OCI-LY1 (cell line): ENCODE data around the gene ZBTB22.
"Not testable (repeated sequence)": the region's sequence is repeated elsewhere in the genome, so short reads cannot be mapped to it uniquely, and the experiment has no call there.

ENCODE experiments used
- H2AFZ ChIP-seq: fragments of 200-600 bp; sonication (generic), shearing (Covaris generic); 2 replicates; pipeline ENCODE4 v1.6.0; 2014; ENCODE audit warnings: antibody characterized with exemption, mild to moderate bottlenecking, low read length
- H3F3A ChIP-seq: fragments of 200-600 bp; sonication (generic), shearing (Covaris generic); 2 replicates; pipeline ENCODE4 v1.6.0; 2014; ENCODE audit warnings: mild to moderate bottlenecking, antibody characterized with exemption, low read length, moderate library complexity; ENCODE audit not compliant: insufficient read depth
- H3K27ac ChIP-seq: fragments of 200-600 bp; sonication (generic); 2 replicates; pipeline ENCODE4 v1.5.1; 2014; ENCODE audit warnings: low read length, mixed run types, mild to moderate bottlenecking, low read depth; ENCODE audit not compliant: poor library complexity, severe bottlenecking
- H3K27me3 ChIP-seq: fragments of 200-600 bp; sonication (generic); 2 replicates; pipeline ENCODE4 v1.6.0; 2014; ENCODE audit warnings: antibody characterized with exemption, mild to moderate bottlenecking, low read length, moderate library complexity; ENCODE audit not compliant: insufficient read depth
- H3K36me3 ChIP-seq: fragments of 200-600 bp; sonication (generic); 2 replicates; pipeline ENCODE4 v1.6.1; 2014; ENCODE audit warnings: mild to moderate bottlenecking, antibody characterized with exemption, low read length, moderate library complexity, mixed read lengths; ENCODE audit not compliant: insufficient read depth
- H3K4me1 ChIP-seq: fragments of 200-600 bp; sonication (generic); 2 replicates; pipeline ENCODE4 v1.5.1; 2014; ENCODE audit warnings: mild to moderate bottlenecking, low read length, moderate library complexity; ENCODE audit not compliant: insufficient read depth, severe bottlenecking
- H3K4me2 ChIP-seq: fragments of 200-600 bp; sonication (generic), shearing (Covaris generic); 2 replicates; pipeline ENCODE4 v1.6.1; 2014; ENCODE audit warnings: low read length
- H3K4me3 ChIP-seq: fragments of 200-600 bp; sonication (generic); 2 replicates; pipeline ENCODE4 v1.5.1; 2014; ENCODE audit warnings: low read length, low read depth, mild to moderate bottlenecking, mixed read lengths; ENCODE audit not compliant: poor library complexity, severe bottlenecking
- H3K79me2 ChIP-seq: fragments of 200-600 bp; shearing (Covaris generic); 2 replicates; pipeline ENCODE4 v1.6.1; 2016; ENCODE audit warnings: mixed run types, low read length, mixed read lengths; ENCODE audit not compliant: insufficient read depth
- H3K9ac ChIP-seq: fragments of 200-600 bp; sonication (generic), shearing (Covaris generic); 2 replicates; pipeline ENCODE4 v1.6.1; 2014; ENCODE audit warnings: mild to moderate bottlenecking, low read length, mixed read lengths
- H3K9me2 ChIP-seq: fragments of 200-600 bp; sonication (generic), shearing (Covaris generic); 2 replicates; pipeline ENCODE4 v1.6.1; 2014; ENCODE audit warnings: low read depth, mild to moderate bottlenecking, low read length, mixed read lengths
- H3K9me3 ChIP-seq: fragments of 200-600 bp; shearing (Covaris generic); 2 replicates; pipeline ENCODE4 v1.6.1; 2014; ENCODE audit warnings: low read length, mixed read lengths
- H4K20me1 ChIP-seq: fragments of 200-600 bp; sonication (generic), shearing (Covaris generic); 2 replicates; pipeline ENCODE4 v1.6.0; 2016; ENCODE audit warnings: mild to moderate bottlenecking, low read length; ENCODE audit not compliant: insufficient read depth
- EZH2 ChIP-seq: fragments of 200-600 bp; sonication (generic), shearing (Covaris generic); IDR thresholded peaks from 2 replicates; pipeline ENCODE4 v1.8.0; 2017; ENCODE audit warnings: borderline replicate concordance, mixed run types, mild to moderate bottlenecking, antibody characterized with exemption, low read length, moderate library complexity, mixed read lengths
- TF ChIP-seq, protein P1 (sequence below): fragments of 200-600 bp; sonication (generic), shearing (Covaris generic); IDR thresholded peaks from 2 replicates; pipeline ENCODE4 v1.5.1; 2017; ENCODE audit warnings: mild to moderate bottlenecking, antibody characterized with exemption, low read length, moderate library complexity, mixed read lengths

Gene ZBTB22

GRCh38 chr6:33359331-33359730 is 41.8 kb upstream of the ZBTB22 start:
- no peak overlapping the region for H2AFZ ChIP-seq
- no peaks in the 10 kb centered on the region for H3K79me2 ChIP-seq

DNA sequence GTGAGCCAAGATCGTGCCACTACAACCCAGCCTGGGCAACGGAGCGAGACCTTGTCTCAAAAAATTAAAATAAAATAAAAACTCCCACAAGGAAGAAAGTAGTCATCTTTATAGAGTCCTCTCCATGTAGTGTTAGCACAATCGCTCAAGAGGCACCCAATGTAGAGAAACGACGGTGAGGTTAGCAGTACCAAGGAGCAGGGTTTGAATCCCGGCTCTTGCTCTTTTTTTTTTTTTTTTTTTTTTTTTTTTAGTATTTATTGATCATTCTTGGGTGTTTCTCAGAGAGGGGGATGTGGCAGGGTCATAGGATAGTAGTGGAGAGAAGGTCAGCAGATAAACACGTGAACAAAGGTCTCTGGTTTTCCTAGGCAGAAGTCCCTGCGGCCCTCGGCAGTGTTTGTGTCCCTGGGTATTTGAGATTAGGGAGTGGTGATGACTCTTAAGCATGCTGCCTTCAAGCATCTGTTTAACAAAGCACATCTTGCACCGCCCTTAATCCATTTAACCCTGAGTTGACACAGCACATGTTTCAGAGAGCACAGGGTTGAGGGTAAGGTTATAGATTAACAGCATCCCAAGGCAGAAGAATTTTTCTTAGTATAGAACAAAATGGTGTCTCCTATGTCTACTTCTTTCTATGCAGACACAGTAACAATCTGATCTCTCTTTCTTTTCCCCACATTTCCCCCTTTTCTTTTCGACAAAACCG is 39.8 kb upstream of the ZBTB22 start:
- H3K9me3 ChIP-seq, H4K20me1 ChIP-seq, H3K9me2 ChIP-seq, H3K36me3 ChIP-seq, H3F3A ChIP-seq, H2AFZ ChIP-seq, H3K4me2 ChIP-seq, H3K4me3 ChIP-seq, H3K9ac ChIP-seq, H3K79me2 ChIP-seq, H3K27ac ChIP-seq, H3K4me1 ChIP-seq: not testable (repeated sequence)
- 0 out of 2 replicates have a peak, but pooled peaks cover 10% of the 10 kb centered on the region for H3K27me3 ChIP-seq

More at GRCh38 chr6:33359331-33359730, 41.8 kb upstream of the ZBTB22 start:
- no peak overlapping the region for H3K9ac ChIP-seq
- no peak overlapping the region for H3K27ac ChIP-seq
- 0 out of 2 replicates have a peak, but pooled peaks cover 10% of the 10 kb centered on the region for H3K27me3 ChIP-seq
- H4K20me1 ChIP-seq, result no peaks in the 10 kb centered on the region
- H3K36me3 ChIP-seq, result no peaks in the 10 kb centered on the region
- no peaks in the 10 kb centered on the region for H3K4me1 ChIP-seq
- TF ChIP-seq, protein P1, sequence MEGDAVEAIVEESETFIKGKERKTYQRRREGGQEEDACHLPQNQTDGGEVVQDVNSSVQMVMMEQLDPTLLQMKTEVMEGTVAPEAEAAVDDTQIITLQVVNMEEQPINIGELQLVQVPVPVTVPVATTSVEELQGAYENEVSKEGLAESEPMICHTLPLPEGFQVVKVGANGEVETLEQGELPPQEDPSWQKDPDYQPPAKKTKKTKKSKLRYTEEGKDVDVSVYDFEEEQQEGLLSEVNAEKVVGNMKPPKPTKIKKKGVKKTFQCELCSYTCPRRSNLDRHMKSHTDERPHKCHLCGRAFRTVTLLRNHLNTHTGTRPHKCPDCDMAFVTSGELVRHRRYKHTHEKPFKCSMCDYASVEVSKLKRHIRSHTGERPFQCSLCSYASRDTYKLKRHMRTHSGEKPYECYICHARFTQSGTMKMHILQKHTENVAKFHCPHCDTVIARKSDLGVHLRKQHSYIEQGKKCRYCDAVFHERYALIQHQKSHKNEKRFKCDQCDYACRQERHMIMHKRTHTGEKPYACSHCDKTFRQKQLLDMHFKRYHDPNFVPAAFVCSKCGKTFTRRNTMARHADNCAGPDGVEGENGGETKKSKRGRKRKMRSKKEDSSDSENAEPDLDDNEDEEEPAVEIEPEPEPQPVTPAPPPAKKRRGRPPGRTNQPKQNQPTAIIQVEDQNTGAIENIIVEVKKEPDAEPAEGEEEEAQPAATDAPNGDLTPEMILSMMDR, result no peak
- no peak for TF ChIP-seq EZH2
- no peak overlapping the region for H3K4me2 ChIP-seq
- no peaks in the 10 kb centered on the region for H3F3A ChIP-seq
- H3K4me3 ChIP-seq, result no peak overlapping the region
- no peaks in the 10 kb centered on the region for H3K9me2 ChIP-seq
- H3K9me3 ChIP-seq, result no peaks in the 10 kb centered on the region

DNA sequence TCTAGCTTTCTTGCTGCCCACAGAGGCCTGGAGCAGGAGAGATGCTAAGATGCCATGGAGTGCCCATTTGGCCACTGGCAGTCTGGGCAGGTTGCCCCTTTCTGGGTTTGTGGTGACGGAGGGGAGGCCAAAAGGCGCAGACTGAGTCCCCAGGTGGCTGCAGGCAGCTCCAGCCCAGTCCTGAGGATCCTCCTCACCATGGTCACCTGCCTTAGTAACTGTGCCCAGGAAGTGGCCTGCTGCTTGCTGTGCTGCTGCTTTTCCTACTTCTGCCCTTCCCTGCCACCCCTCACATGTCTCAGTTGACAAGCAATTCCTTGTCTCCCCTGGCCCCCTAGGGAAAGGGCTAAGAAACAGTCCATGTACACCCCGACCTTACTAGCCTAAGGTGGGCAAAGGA is 38.8 kb upstream of the ZBTB22 start:
- Histone ChIP-seq H3K79me2 (no peaks in the 10 kb centered on the region), H3K9me2 (no peaks in the 10 kb centered on the region), H3K27ac (no peak overlapping the region), H3K9ac (no peak overlapping the region), H3K4me2 (no peak overlapping the region), H2AFZ (no peak overlapping the region), H3K4me3 (no peak overlapping the region), H3K4me1 (no peaks in the 10 kb centered on the region), H3K27me3 (0 out of 2 replicates have a peak, but pooled peaks cover 10% of the 10 kb centered on the region), H3K36me3 (no peaks in the 10 kb centered on the region), H3F3A (no peaks in the 10 kb centered on the region), H4K20me1 (no peaks in the 10 kb centered on the region), H3K9me3 (no peaks in the 10 kb centered on the region)
- TF ChIP-seq, protein P1, result no peak
- no peak for TF ChIP-seq EZH2

DNA sequence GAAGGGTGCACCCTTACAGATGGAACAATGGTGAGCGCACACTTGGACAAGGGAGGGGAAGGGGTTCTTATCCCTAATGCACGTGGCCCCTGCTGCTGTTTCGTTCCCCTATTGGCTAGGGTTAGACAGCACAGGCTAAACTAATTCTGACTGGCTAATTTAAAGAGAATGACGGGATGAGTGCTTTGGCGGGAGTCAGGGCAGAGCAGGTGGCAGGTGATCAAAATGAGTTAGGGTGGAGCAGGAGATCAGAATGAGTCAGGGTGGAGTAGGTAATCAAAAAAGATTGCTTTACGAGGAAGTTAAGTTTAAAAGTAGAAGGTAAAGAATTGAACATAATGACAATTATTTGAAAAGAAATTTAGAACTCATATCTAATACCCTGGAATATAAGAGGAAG is 38.3 kb upstream of the ZBTB22 start:
- 0 out of 2 replicates have a peak, but pooled peaks cover 10% of the 10 kb centered on the region for H3K27me3 ChIP-seq
- not testable (repeated sequence) for H3K36me3 ChIP-seq, H3K9me3 ChIP-seq, H3K9me2 ChIP-seq, H2AFZ ChIP-seq, H3K4me1 ChIP-seq, H4K20me1 ChIP-seq, H3K27ac ChIP-seq, H3K4me3 ChIP-seq, H3K9ac ChIP-seq, H3K79me2 ChIP-seq, H3K4me2 ChIP-seq, H3F3A ChIP-seq
